Right renal pelvis (tissue), 4 donors: ENCODE measurements around the gene PGLYRP2. TPM values are rescaled to one million over a fixed set of nuclear protein-coding genes. Genes with fewer than 3 reads are reported as not detected.

Experiments
- DNase-seq, 4 donors: peaks; one replicate each; pipeline ENCODE4 v3.0.0-alpha.2; 2013; ENCODE audit warnings: low read depth in 4 of 4, low spot score in 3 of 4, missing footprints in 1 of 4
- polyA plus RNA-seq, 4 donors: library from polyadenylated mRNA; unstranded; fragments of 120-200 nt; gene quantifications; one replicate each; pipeline ENCODE4 v1.2.1, GENCODE V29; 2013; ENCODE audit not compliant: insufficient read length in 4 of 4

PGLYRP2 gene
- polyA plus RNA-seq, 4 donors: 0.10 TPM; not detected in 3

DNA sequence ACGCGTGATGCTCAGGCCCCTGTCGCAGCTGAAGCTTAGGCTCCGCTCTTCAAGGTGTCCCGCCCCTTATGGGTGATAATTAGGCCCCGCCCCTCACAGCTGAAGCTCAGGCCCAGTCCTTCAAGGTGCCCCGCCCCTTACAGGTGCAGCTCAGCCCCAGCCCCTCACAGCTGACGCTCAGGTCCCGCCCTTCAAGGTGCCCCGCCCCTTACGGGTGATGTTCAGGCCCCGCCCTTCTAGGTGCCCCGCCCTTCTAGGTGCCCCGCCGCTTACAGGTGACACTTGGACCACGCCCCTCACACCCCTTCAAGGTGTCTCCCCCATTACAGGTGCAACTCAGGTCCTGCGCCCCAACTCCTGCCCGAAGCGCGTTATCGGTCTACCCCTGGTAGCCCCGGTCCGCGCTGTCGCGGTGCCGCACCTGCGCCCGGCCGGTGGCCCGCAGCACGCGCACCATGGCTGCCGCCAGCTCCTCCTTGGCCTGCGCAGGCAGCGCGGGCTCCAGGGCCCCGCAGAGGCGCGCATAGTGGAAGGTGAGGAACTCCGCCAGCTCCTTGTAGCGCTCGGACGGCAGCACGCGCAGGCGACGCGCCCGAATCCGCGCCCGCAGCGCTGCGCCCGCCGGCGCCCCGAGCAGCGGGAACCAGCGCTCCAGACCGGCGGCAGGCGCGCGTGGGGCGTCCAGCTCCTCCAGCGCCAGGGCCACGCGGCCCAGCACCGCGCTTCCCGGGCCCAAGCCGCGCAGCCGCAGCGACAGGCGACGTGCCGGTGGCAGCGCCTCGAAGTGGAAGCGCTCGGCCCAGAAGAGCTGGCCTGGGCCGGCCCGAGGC is 22.2 kb downstream of the PGLYRP2 start:
- no peak for DNase-seq

DNA sequence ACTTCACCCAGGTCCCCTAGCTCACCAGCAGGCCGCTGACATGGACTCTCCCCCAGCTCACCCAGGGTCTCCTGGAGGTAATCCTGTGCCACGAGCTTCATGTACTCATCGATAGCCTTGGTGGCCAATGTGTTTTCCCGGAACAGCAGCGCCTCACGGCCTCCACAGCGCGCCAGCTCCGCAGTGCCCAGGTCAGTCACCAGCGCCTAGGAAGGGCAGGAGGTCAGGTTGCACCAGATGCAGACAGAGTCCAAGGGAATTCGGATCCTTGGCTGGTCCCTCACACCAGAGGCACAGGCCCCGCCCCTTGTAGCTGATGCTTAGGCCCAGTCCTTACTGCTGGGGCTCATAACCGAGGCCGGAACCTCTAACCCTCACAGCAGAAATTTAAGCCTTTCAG is 22.9 kb downstream of the PGLYRP2 start:
- DNase-seq: no peak

DNA sequence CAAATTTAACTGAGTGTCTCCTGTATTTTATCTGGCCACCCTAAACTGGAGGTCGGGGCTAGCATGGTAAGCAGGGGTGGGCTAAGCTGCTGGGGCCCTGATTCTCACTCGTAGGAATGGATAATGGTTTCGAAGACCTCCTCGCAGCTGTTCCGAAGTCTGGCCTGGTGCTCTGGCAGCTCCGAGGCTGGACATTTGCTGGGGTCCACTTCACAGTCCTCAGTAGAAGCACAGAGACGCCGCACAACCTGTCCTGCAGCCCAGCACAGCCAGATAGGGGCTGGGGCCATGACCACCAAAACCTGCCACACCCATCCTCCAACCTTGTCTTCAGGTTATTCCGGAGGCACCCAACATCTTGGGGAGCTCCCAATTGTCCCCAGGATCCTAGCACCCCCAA is 23.3 kb downstream of the PGLYRP2 start:
- DNase-seq: no peak

DNA sequence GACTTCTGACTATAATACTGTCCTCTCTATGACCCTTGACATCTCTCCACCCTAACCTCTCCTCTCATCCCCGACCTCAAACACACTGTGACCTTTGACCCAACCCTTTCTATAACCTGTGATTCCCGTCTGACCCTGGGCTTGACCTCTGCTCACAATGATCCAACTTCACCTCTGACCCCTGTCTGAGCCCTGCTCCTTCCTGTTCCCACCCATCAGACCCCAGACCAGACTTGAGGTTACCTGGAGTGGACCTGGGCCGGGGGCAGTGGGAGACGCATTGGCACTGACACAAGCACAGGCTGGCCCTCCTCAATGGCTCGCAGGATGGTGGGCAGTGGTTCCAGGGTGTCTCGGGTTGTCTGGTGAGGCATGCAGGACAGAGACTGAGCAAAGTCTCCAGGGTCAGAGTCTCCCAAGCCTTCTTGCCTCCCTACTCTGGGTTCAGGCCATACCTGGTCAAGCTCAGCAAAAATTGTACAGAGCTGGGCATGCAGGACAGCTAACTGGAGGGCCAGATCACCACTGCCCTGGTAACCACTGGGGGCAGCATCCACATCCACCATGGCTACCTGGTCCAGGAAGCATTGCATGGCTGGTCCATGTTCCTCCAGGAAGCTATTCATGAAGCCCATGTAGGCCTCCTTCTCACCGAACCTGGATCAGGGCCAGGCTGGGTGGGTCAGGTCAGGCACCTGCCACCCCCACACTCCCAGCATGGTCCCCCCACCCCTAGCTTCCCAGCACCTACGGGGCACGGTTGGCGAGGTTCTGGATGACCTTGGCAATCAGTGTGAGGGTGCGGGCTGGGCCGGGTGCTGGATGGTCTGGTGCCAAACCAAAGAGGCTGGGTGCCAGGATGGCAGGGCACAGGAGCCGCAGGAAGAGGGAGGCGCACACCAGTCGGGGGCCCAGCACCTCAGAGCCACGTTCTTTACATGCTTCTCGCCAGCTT is 25.1 kb downstream of the PGLYRP2 start:
- DNase-seq: no peak

DNA sequence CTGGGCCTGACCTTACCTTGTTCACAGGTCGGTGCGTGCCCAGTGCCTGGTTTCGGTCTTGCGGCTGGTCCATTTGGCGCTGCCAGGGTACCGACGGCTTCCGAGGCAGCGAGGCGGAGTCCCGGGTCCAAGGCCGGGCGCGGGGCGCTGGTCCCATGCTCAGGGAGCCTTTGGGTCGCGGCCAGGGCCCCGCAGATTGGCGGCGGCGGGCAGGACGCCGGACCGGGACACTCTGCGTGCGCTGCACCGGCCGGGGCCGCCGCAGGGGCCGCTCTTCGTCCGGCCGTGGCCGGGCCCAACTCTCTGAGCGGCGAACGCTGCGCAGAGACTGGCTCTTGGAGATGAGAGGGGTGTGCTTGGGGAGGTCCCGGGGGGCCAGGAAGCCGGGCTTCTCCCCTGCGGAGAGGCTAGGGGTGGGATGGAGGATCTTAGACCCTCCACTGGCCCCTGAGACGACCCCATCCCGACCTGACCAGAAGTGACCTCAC is 26.2 kb downstream of the PGLYRP2 start:
- no peak for DNase-seq

DNA sequence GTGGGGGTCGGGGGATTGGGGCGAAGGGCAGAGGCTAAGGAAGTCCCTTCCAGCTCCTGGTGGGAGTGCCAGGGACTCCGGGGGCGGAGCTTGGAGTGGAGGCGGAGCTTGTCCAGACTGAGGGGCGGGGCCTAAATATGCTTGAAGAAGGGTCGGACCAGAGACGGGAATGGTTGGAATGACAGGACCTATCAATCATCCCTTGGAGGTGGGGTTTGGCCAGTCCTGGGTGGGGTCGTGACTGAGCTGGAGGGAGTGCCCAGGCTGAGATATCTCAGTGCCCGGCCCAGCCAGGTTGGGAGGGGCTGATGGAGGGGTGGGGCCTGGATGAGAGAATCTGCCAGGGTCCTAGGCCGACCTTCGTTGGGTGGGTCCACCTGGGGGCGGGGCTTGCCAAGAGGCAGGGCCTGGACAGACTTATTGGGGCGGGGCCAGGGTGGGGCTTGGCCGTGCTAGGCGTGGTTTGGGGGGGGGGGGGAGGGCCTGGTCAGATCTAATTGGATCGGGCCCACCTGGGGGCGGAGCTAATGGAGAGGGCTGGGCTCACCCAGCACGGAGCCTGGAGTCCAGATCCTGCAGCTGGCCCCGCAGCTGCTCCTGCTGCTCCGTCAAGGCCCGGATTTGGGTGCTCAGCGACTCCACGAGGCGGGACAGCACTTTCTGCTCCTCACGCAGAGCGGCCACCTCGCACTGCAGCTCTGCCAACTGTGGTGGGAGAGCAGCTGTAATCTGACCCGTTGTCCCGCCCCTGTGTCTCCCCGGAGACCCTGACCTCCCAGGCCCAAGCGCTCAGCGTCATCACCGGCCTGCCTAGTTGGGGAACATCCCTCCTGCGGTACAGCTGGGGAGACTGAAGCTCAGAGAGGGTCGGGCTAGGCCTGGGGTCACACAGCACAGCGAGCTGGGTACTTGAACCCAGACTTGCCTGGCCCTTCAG is 26.9 kb downstream of the PGLYRP2 start:
- DNase-seq: peak; percentile 52 to 58 (median 54)

DNA sequence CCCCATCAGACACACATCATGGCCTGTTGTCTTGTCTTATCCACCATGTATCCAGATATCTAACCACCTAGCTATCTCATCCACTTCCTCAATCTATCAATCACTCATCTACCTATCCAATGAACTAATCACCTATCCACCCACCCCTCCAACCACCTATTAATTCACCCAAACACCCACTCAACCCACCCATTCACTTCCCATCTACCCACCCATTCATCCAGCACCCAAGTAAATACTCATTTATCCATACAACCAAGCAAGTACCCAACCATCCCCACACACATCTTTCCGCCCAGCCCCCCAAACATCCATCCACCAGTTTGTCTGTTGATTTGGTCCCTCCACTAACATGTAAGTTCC is 28.8 kb downstream of the PGLYRP2 start:
- no peak for DNase-seq

DNA sequence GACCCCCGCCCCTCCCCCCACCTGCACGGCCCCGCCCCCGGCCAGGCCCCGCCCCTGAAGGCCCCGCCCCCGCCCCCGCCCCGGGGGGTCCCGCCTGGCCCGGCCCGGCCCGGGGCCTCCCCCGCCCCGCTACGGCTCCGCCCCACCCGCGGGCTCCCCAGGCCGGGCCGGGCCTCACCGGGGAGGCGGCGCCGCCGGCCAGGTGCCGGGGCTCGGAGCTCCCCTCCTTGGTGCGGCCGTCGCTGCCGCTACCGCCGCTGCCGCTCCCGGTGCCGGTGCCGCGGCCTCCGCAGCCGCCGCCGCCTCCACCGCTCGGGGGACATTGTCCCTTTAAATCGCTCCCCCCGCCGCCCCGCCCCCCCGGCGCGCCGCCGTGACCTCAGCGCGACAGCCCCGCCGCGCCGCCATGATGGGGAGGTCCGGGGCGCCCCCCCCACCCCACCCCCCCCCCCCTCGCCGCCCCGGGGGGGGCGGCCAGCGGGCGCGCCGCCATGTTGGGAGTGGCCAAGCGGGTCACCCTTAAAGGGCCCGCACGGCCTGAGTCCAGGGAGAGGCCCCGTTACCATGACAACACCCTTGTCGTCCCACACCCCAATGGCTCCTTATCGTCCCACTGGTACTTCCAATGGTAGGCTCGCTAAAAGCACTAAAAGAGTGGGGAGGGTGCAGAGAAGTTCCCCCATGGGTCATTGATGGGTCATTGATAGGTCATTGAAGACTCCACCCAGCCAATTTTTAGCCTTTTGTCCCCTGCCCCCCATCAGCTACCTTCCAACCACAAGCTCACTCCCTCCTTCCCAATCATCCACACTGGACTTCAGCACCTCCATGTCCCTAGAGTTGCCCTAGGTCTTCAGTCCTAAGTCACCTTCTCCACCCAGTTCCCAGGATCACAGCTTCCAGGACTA is 29.4 kb downstream of the PGLYRP2 start, which contains the start of gene WIZ:
TSS of gene WIZ (minus strand) at position 337 of the 908 bp plus-strand sequence. CDS start 1,649 bp downstream, outside the sequence.
- DNase-seq: peak in 2 of 4 donors; percentile 20 to 39

DNA sequence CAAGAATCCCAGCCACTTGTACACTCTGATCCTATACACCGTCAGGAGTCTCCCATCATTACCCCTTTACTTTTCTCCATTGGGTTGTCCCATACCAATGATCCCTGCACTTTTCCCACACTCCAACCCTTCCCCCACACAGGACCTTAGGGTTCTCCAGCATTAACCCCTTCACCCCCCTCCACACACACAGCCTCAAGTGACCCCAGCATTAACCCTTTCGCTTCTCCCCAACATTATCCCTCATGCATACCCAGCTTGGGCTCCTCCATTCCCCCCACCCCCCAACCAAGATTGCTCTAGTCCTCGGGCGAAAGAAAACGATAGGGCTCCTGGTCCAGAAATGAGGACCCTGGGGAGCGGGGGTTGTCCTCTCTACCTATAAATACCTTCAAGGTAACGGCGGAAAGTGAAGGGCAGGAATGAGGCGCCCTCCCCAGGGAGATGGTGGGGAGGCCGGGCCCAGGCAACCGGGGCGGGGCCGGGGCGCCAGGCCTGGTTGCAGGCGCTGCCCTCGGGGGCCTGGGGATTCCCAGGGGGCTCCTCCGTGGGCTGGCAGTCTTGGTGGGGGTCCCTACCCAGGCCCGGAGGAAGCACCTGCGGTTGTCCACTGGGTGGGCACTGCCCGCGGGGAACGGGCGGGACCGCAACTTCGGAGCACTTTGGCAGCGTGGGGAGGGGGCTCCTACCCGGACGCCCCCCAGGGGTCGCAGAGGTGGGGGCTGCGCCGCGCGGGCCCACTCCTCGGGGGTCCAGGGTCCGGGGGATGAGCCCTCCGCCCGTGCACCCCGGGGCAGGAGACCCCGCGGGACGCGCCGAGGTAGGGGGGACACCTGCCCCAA is 30.3 kb downstream of the PGLYRP2 start:
- DNase-seq: no peak

DNA sequence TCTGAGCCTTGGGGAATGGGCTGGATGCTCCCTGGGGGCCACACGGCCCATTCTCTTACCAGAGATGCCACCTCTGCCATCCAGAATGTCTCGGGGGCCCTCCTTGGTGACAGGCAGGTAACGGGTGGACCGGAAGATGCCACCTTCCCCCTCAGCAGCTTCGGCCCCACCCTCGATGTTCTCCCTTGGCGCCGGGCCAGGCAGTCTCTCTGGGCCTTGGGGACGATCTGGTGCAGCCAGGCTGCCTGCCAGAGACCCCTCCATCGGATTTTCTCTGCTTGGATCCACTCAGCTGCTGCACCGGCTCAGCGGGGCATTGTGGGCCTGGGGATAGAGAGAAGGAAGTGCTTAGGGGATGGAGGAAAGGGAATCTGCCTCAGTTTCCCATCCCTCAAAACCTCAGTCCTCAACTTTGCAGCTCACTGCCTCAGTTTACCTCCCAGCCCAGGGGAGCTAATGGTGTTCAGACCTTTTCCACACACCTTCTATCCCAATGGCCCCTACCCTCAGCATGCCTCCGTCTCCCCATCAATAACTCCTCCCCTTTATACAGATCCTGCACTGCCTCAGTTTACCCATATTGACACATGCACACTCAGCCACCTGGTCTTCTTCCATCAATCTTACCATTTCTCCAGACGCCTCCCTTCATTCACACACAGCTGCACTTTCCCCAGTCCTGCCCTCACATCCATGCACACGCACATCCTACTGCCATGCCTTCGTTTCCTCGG is 31.1 kb downstream of the PGLYRP2 start:
- no peak for DNase-seq

DNA sequence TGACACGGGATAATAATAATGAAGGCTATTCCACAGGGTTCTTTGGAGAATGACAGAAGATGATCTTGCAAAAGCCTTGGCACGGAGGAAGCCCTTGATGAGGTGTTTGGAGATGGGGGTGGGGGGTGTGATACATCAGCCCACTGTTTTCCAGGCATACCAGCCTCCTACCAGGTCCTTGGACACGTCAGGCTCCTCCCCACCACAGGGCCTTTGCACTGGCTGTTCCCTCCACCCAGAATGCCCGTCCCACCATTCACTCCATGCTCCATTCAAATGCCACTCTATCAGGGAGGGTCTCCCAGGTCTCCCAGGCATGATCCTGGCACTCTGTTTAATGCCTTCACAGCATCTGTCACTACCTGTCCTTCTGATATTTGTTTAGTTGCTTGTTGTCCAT is 32.2 kb downstream of the PGLYRP2 start:
- no peak for DNase-seq

DNA sequence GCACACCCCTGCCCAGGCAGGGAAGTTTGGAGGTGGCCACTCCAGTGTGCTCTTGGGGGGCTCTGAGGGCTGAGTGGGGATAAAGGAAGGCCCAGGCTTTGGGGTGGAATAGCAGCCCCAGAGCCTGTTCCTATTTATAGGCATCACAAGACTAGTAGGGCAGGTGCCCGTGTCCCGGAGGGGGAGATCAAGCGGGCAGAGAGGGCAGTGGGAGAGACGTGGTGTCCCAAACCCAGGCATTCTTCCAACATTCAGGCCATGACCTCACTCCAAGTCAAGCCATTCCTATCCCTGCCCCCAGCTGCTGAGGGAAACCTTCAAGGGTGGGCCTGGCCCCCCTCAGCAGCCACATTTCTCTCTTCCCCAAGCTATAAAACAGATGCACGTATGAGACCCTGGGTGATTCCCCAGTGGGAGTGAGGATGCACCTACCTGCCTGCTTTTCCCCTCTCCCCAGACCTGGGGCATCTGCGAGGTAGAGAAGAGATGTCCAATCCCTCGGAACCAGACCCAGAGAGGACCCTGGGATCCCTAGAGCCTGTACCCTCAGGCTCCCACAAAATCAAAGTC is 33.4 kb downstream of the PGLYRP2 start:
- DNase-seq: no peak

DNA sequence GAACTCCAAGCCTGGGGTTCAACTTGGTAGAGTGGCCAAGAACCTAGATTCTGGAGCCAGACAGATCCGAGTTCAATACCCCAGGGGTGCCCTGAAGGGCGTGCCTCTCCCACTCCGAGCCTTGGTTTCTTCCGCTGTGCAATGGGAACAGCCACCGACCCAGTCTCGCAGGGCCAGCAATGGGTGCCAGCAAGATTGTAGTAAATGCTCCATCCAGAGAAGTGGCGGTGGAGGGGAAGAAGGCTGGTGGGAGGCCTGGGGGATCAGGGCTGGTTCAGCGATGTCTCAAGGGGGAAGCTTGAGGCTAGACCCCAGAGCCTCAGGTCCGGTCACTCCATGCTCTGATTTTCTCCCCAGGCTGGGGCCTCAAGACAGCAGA is 34.1 kb downstream of the PGLYRP2 start:
- DNase-seq: no peak

DNA sequence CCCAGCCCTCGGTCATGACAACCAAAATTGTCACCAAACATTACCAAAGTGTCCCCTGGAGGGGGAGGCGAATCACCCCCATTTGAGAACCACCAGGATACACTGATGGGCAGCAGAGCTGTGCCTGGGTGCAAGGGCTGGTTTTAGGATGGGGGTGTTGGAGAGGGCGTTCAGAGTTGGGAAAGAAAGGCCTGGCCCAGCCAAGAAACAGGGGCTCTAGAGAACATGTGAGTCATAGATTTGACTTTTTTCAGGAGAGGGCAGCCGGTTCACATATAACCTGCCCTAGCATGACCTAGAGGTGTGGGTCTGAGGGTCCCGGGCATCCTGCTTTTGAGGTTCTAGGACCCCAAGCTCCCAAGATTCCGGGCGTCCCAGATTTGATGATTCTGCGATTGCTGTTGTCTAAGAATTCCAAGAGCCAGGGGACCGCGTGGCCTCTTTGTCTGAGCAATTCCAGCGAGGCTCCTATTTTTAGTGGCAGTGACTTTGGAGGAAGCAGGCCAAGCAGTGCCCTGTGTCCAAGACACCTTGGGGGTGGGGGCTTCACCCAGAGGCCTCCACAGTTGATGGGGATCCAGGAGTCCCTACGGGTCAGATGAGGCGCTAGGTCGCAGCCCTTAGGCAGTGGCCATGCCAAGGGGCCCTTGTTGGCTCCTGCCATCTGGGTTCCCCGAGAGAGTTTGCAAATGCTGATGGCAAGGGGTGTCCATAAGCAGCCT is 34.6 kb downstream of the PGLYRP2 start:
- no peak for DNase-seq

DNA sequence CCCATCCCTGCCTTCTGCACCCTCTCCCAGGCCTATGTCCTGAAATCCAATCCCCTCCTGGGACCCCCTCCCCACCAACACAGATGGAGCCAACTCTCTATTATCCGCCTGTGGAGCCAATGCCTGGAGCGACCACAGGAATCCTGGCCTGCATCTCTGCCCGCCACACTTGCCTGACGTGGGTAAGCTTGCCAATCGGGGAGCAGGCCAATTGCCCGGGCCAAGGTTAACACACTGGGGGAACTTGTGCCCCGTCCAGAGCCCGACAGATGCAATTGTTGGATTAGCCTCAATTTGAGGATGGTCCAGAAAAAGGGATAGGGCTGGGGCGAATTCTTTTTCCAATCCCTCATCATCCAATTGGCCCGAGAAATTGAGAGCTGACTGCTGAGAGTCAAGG is 35.5 kb downstream of the PGLYRP2 start:
- no peak for DNase-seq

DNA sequence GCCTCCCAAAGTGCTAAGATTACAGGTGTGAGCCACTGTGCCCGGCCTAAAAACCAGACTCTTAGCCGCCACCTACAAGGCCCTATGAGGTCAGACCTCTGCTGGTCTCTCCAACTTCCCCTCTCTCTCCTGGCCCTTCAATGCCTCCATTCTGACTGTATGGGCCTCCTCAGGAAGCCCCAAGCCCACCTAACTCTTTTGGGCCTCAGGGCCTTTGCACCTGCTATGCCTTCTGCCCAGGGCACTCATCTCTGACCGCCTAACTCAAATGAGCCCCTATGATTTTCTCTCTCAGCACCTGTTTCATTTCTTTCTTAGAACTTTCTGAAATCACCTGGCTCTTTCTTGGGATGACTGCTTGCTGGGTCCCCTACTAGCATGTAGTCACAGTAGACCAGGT is 36.0 kb downstream of the PGLYRP2 start:
- DNase-seq: no peak
